Myocyte (in vitro differentiated cells): Measurements from ENCODE around the gene RAB15. TPM values are rescaled to one million over a fixed set of nuclear protein-coding genes. Genes with fewer than 3 reads are reported as not detected.

Experiments used
- DNase-seq: peaks from one replicate; pipeline ENCODE4 v3.0.0-alpha.2; 2012; ENCODE audit warnings: low read depth
- total RNA-seq: library from RNA; depleted of rRNA; stranded (reverse); fragments of >200 nt; gene quantifications from 2 replicates; pipeline ENCODE4 v1.2.3, GENCODE V29; 2014

RAB15 gene
- total RNA-seq, 1 donor from 2014 or later, result 93.6 TPM

- DNase-seq, result no peak
Observed at GRCh38 chr14:64938972-64939816, 32.9 kb downstream of the RAB15 start.

- peak; percentile 44 for DNase-seq
Observed at GRCh38 chr14:64937821-64938193, 34.3 kb downstream of the RAB15 start.

GRCh38 chr14:64937171-64937820 lies 34.8 kb downstream of the RAB15 start:
- DNase-seq, result no peak

GRCh38 chr14:64935508-64935907 lies 36.6 kb downstream of the RAB15 start:
- no peak for DNase-seq

- DNase-seq, result peak; percentile 84
Observed at GRCh38 chr14:64934338-64934929, 37.7 kb downstream of the RAB15 start.

GRCh38 chr14:64932231-64932630 lies 39.9 kb downstream of the RAB15 start:
- no peak for DNase-seq

GRCh38 chr14:64931123-64931522 lies 41.0 kb downstream of the RAB15 start:
- no peak for DNase-seq

- DNase-seq, result no peak
Observed at GRCh38 chr14:64930085-64930843, 41.9 kb downstream of the RAB15 start.

- DNase-seq, result no peak
Observed at GRCh38 chr14:64929014-64929359, 43.1 kb downstream of the RAB15 start.

- no peak for DNase-seq
Observed at GRCh38 chr14:64928239-64929013, 43.7 kb downstream of the RAB15 start.

GRCh38 chr14:64927031-64927430 lies 45.1 kb downstream of the RAB15 start:
- no peak for DNase-seq

GRCh38 chr14:64926398-64926995 lies 45.6 kb downstream of the RAB15 start:
- no peak for DNase-seq

- no peak for DNase-seq
Observed at GRCh38 chr14:64923015-64923414, 49.1 kb downstream of the RAB15 start.

GRCh38 chr14:64920465-64920864 lies 51.7 kb downstream of the RAB15 start:
- DNase-seq, result no peak

GRCh38 chr14:64919618-64920017 lies 52.5 kb downstream of the RAB15 start:
- DNase-seq, result peak; percentile 19

- no peak for DNase-seq
Observed at GRCh38 chr14:64919215-64919614, 52.9 kb downstream of the RAB15 start.

GRCh38 chr14:64918216-64918615 lies 53.9 kb downstream of the RAB15 start:
- peak; percentile 76 for DNase-seq

- DNase-seq, result no peak
Observed at GRCh38 chr14:64915797-64916196, 56.3 kb downstream of the RAB15 start.

GRCh38 chr14:64915029-64915424 lies 57.1 kb downstream of the RAB15 start:
- no peak for DNase-seq

GRCh38 chr14:64914237-64915028 lies 57.7 kb downstream of the RAB15 start, which contains the start of gene CHURC1:
CHURC1 (plus strand) TSS chr14:64914455; CDS start chr14:64914496, 41 bp downstream.
- DNase-seq, result peak; percentile 100
